ENCODE results near the gene GPSM3.

- TF ChIP-seq EZH2phosphoT487 (IDR thresholded peaks at IDR 0.05; ENCODE audit: insufficient read depth, low read depth) (no peak), EZH2 (IDR thresholded peaks at IDR 0.05; ENCODE audit: insufficient read depth, poor library complexity, severe bottlenecking) (no peak)
Measured at GRCh38 chr6:32192608-32193039, at the start of gene GPSM3.

Measured in GM23248 (cell line).